Measurements from ENCODE around the gene BTBD18. TPM values are rescaled to one million over a fixed set of nuclear protein-coding genes. Genes with fewer than 3 reads are reported as not detected.

The BTBD18 gene
- polyA plus RNA-seq, 1 donor (not counting 4 experiments of a cell fraction or from before 2014, with no cell fraction given): not detected

DNA sequence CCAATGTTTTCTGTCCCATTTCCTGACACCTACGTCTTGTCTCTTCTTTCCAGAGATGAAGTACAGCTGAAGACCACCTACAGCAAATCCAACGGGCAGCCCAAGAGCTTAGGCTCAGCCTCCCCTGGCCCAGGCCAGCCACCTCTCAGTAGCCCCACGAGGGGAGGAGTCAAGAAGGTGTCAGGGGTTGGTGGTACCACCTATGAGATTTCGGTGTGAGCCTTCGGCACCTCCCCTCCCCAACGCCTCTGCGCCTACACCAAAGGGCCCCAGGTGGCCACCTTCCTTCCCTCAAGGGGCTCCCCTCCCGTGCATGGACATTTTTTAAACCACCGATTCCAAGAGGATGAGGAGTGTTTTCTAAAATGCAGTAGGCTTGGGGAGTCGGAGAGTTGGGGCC lies 51.8 kb downstream of the BTBD18 start:
- dilution Hi-C loops (cut with MboI; ENCODE audit: extremely low pct_ligation_motif_present, low sequenced_read_pairs): no loop called here

DNA sequence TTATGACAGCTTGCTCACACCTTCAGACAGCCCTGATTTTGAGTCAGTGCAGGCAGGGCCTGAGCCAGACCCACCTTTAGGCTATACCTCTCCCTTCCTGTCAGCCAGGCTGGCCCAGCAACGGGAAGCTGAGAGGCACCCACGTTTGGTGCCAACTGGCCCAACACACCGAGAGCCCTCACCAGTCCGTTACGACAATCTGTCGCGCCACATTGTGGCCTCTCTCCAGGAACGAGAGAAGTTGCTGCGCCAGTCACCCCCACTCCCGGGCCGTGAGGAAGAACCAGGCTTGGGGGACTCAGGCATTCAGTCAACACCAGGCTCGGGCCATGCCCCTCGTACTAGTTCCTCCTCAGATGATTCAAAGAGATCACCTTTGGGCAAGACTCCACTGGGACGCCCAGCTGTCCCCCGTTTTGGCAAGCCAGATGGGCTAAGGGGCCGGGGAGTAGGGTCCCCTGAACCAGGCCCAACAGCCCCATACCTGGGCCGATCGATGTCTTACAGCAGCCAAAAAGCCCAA lies 52.7 kb downstream of the BTBD18 start:
- no peak overlapping the region for H3K27ac ChIP-seq (ENCODE audit: control insufficient read depth, insufficient read depth, low read length)
- no peak overlapping the region for H3K9ac ChIP-seq (ENCODE audit: control insufficient read depth, extremely low read depth, insufficient read depth, low read length)
- FAIRE-seq (no peak), DNase-seq (ENCODE audit: low read depth, low spot score) (no peak)
- no peak overlapping the region for H2AFZ ChIP-seq (ENCODE audit: control insufficient read depth, low read length)
- no peaks in the 10 kb centered on the region for H3K9me3 ChIP-seq (ENCODE audit: control insufficient read depth, low read depth, low read length)
- H3K79me2 ChIP-seq (ENCODE audit: control insufficient read depth, insufficient read depth, low read length): no peaks in the 10 kb centered on the region
- dilution Hi-C loops (cut with MboI; ENCODE audit: extremely low pct_ligation_motif_present, low sequenced_read_pairs): no loop called here
- no peak for TF ChIP-seq EZH2 (IDR thresholded peaks at IDR 0.05; ENCODE audit: low read length)
- TF ChIP-seq, protein P1, sequence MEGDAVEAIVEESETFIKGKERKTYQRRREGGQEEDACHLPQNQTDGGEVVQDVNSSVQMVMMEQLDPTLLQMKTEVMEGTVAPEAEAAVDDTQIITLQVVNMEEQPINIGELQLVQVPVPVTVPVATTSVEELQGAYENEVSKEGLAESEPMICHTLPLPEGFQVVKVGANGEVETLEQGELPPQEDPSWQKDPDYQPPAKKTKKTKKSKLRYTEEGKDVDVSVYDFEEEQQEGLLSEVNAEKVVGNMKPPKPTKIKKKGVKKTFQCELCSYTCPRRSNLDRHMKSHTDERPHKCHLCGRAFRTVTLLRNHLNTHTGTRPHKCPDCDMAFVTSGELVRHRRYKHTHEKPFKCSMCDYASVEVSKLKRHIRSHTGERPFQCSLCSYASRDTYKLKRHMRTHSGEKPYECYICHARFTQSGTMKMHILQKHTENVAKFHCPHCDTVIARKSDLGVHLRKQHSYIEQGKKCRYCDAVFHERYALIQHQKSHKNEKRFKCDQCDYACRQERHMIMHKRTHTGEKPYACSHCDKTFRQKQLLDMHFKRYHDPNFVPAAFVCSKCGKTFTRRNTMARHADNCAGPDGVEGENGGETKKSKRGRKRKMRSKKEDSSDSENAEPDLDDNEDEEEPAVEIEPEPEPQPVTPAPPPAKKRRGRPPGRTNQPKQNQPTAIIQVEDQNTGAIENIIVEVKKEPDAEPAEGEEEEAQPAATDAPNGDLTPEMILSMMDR (optimal IDR thresholded peaks at IDR 0.05 in 1 of 3, IDR thresholded peaks at IDR 0.05 in 1 of 3, conservative IDR thresholded peaks at IDR 0.05 in 1 of 3; ENCODE audit: extremely low read depth in 1 of 3, insufficient read depth in 2 of 3, low read length in 3 of 3): no peak
- no peaks in the 10 kb centered on the region for H3K4me1 ChIP-seq (ENCODE audit: control insufficient read depth, extremely low read depth, insufficient read depth, low read length)
- no peaks in the 10 kb centered on the region for H3K9me1 ChIP-seq (ENCODE audit: control insufficient read depth, extremely low read depth, insufficient read depth, low read length)
- H3K4me3 ChIP-seq (ENCODE audit: control insufficient read depth in 2 of 3, extremely low read depth in 1 of 3, insufficient read depth in 2 of 3, low read depth in 1 of 3, low read length in 3 of 3): no peak overlapping the region
- no peaks in the 10 kb centered on the region for H4K20me1 ChIP-seq (ENCODE audit: control insufficient read depth, extremely low read depth, insufficient read depth, low read length)
- peaks cover 38 to 44% of the 10 kb centered on the region in 2 experiments for H3K36me3 ChIP-seq (ENCODE audit: control insufficient read depth in 2 of 2, extremely low read depth in 1 of 2, insufficient read depth in 2 of 2, low read length in 2 of 2)
- H3K4me2 ChIP-seq (ENCODE audit: control insufficient read depth, extremely low read depth, insufficient read depth, low read depth, low read length): no peak overlapping the region
- no peaks in the 10 kb centered on the region for H3K27me3 ChIP-seq (ENCODE audit: control insufficient read depth, extremely low read depth, insufficient read depth, low read length)

More for the DNA sequence above, 51.8 kb downstream of the BTBD18 start:
- Histone ChIP-seq H3K27ac (ENCODE audit: control insufficient read depth, insufficient read depth, low read length) (no peak overlapping the region), H4K20me1 (ENCODE audit: control insufficient read depth, extremely low read depth, insufficient read depth, low read length) (no peaks in the 10 kb centered on the region), H3K9me1 (ENCODE audit: control insufficient read depth, extremely low read depth, insufficient read depth, low read length) (no peaks in the 10 kb centered on the region), H3K36me3 (ENCODE audit: control insufficient read depth in 2 of 2, extremely low read depth in 1 of 2, insufficient read depth in 2 of 2, low read length in 2 of 2) (peaks cover 41 to 44% of the 10 kb centered on the region in 2 experiments), H3K4me1 (ENCODE audit: control insufficient read depth, extremely low read depth, insufficient read depth, low read length) (no peaks in the 10 kb centered on the region), H3K79me2 (ENCODE audit: control insufficient read depth, insufficient read depth, low read length) (no peaks in the 10 kb centered on the region), H3K9me3 (ENCODE audit: control insufficient read depth, low read depth, low read length) (no peaks in the 10 kb centered on the region), H3K4me2 (ENCODE audit: control insufficient read depth, extremely low read depth, insufficient read depth, low read depth, low read length) (no peak overlapping the region), H3K9ac (ENCODE audit: control insufficient read depth, extremely low read depth, insufficient read depth, low read length) (no peak overlapping the region), H2AFZ (ENCODE audit: control insufficient read depth, low read length) (no peak overlapping the region), H3K4me3 (ENCODE audit: control insufficient read depth in 2 of 3, extremely low read depth in 1 of 3, insufficient read depth in 2 of 3, low read depth in 1 of 3, low read length in 3 of 3) (no peak overlapping the region), H3K27me3 (ENCODE audit: control insufficient read depth, extremely low read depth, insufficient read depth, low read length) (no peaks in the 10 kb centered on the region)
- TF ChIP-seq EZH2 (IDR thresholded peaks at IDR 0.05; ENCODE audit: low read length): no peak
- TF ChIP-seq, protein P1 (optimal IDR thresholded peaks at IDR 0.05 in 1 of 3, IDR thresholded peaks at IDR 0.05 in 1 of 3, conservative IDR thresholded peaks at IDR 0.05 in 1 of 3; ENCODE audit: extremely low read depth in 1 of 3, insufficient read depth in 2 of 3, low read length in 3 of 3): no peak
- FAIRE-seq: no peak
- no peak for DNase-seq (ENCODE audit: low read depth, low spot score)

Small RNA genes within 50 kb of the gene (small RNA-seq; reads per million reads assigned to genes)
- gene AP001931.1 (ENCODE audit: insufficient read length in 3 of 3, low read depth in 3 of 3, low replicate concordance in 1 of 3) (0 reads per million in 3 experiments), gene TMX2-CTNND1 (ENCODE audit: insufficient read length in 3 of 3, low read depth in 3 of 3, low replicate concordance in 1 of 3) (0 reads per million in 3 experiments)

Other genes with a start within 250 kb of the BTBD18 start
- gene SLC43A1, start 236.1 kb downstream of the BTBD18 start, polyA plus RNA-seq: 0.45 to 0.91 TPM (median 0.75 TPM) in 3 replicates
- gene TIMM10, start 221.1 kb downstream of the BTBD18 start, polyA plus RNA-seq: 65.7 to 92.2 TPM (median 70.9 TPM) in 3 replicates
- gene SMTNL1, start 214.2 kb downstream of the BTBD18 start, polyA plus RNA-seq: not detected in 3 replicates
- 56.6 to 91.9 TPM (median 83.0 TPM) in 3 replicates for gene UBE2L6, start 184.1 kb downstream of the BTBD18 start, polyA plus RNA-seq
- 12.8 to 21.9 TPM (median 14.4 TPM) in 3 replicates for gene SERPING1, start 154.1 kb downstream of the BTBD18 start, polyA plus RNA-seq
- gene YPEL4, start 101.9 kb downstream of the BTBD18 start, polyA plus RNA-seq: 0.05 to 0.14 TPM in 2 of 3 replicates, not detected in the other
- 24.6 to 41.7 TPM (median 25.0 TPM) in 3 replicates for gene CLP1, start 94.1 kb downstream of the BTBD18 start, polyA plus RNA-seq
- gene ZDHHC5, start 83.7 kb downstream of the BTBD18 start, polyA plus RNA-seq: 78.8 to 94.6 TPM (median 79.3 TPM) in 3 replicates
- 16.3 to 21.8 TPM (median 19.3 TPM) in 3 replicates for gene MED19, start 39.6 kb downstream of the BTBD18 start, polyA plus RNA-seq
- gene TMX2, start 39.2 kb downstream of the BTBD18 start, polyA plus RNA-seq: 92.8 to 101 TPM (median 93.6 TPM) in 3 replicates
- 59.1 to 88.2 TPM (median 76.0 TPM) in 3 replicates for gene SELENOH, start 10.3 kb downstream of the BTBD18 start, polyA plus RNA-seq
- 125 to 187 TPM (median 144 TPM) in 3 replicates for gene CTNND1, start 10.0 kb upstream of the BTBD18 start, polyA plus RNA-seq

Data from keratinocyte (primary cell).